GM19397 (cell line): ENCODE measurements around the gene TARP.
A peak's percentile ranks its signal among the peaks of the same experiment; 100 is the strongest.

Experiments used
- ATAC-seq: cut with Tn5 transposase; IDR thresholded peaks from one replicate; pipeline ENCODE4 v1.9.1; 2021; ENCODE audit warnings: mild to moderate bottlenecking, moderate library complexity; ENCODE audit not compliant: unreplicated experiment

Gene TARP

GRCh38 chr7:38273286-38273995 is at the start of gene TARP:
Gene TARP, minus strand, starts transcription at chr7:38273636.
- ATAC-seq, result no peak

DNA sequence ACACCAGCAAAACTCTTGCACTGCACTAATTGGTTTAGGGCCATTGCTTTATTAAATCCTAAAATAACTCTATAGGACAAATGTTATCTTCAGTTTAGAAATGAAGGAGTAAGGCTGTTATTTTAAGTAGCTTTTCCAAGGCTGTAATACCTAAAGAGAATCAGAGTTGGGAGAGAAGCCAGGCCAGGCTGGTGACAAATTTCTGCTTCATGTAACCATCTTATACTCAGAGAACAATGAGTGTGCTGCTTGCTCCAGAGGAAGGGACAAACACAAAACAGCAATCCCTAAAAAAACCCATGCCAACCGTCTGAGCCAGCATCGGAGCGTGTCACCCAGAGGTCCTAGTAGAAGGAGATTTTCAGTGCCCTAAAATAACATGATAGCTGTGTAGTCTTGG is 49.7 kb upstream of the TARP start:
- ATAC-seq, result no peak

GRCh38 chr7:38322461-38322860 is 49.0 kb upstream of the TARP start:
- ATAC-seq, result no peak

GRCh38 chr7:38321967-38322366 is 48.5 kb upstream of the TARP start:
- no peak for ATAC-seq

GRCh38 chr7:38321515-38321944 is 48.1 kb upstream of the TARP start:
- no peak for ATAC-seq

GRCh38 chr7:38321050-38321449 is 47.6 kb upstream of the TARP start:
- no peak for ATAC-seq

- no peak for ATAC-seq
Observed at GRCh38 chr7:38319873-38320272, 46.4 kb upstream of the TARP start.

- peak; percentile 65 for ATAC-seq
Observed at GRCh38 chr7:38318803-38319416, 45.5 kb upstream of the TARP start.

- ATAC-seq, result no peak
Observed at GRCh38 chr7:38318241-38318640, 44.8 kb upstream of the TARP start.

DNA sequence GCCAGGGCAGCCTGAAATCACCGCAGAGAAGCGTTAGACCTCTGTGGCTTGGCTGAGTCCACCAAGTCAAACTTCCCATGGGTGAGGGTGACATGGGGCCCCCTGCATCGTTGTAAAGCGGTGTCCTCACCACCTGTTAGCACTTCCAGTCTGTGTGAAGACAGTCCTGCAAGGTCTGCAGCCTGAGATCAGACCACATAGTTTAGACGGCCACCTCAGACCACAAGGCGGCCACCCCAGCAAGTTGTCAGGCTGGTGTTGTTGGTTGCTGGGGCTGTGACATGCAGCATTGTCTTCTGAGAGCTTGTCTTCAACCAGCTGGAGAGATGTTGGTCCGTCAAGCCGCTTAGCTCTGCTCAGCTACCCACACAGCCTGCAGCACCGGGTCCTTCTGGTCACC is 44.1 kb upstream of the TARP start:
- no peak for ATAC-seq

- ATAC-seq, result no peak
Observed at GRCh38 chr7:38316733-38317360, 43.4 kb upstream of the TARP start.

DNA sequence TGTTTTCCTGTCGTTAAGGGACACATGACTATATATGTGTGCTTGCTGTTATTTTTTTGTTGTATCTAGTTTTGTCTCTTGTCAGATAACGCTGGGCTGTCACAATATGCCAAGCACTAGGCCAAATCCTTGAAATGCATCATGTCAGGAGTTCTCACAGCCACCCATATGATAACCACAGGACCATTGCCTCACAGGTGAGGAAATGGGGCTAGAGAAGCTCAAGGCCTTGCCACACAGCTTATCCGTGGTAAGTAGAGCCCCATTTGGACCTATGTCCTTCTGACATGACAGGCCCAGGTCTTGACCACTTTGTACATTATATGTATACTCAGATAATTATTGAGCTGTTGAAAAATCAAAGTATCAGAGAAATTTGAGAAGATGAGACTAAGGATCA is 42.0 kb upstream of the TARP start:
- ATAC-seq, result no peak

DNA sequence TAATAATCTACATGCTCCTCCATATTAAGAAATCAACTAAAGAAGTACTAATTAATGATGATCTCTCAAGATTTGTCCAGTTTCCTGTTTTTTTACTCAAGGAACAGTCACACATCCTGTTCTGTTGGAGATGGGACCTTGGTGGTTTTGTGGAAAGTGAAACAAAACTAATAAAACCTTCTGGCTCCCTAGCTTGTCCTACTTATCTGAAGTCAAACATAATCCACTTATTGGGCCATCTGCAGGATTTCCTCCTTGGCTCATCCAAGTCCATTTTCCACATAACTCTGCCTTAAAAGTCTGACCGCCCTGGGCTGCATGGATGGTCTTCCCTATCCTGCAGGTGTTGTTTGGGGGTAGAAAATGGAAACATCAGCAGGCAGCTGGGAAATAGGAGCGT is 39.4 kb upstream of the TARP start:
- no peak for ATAC-seq

DNA sequence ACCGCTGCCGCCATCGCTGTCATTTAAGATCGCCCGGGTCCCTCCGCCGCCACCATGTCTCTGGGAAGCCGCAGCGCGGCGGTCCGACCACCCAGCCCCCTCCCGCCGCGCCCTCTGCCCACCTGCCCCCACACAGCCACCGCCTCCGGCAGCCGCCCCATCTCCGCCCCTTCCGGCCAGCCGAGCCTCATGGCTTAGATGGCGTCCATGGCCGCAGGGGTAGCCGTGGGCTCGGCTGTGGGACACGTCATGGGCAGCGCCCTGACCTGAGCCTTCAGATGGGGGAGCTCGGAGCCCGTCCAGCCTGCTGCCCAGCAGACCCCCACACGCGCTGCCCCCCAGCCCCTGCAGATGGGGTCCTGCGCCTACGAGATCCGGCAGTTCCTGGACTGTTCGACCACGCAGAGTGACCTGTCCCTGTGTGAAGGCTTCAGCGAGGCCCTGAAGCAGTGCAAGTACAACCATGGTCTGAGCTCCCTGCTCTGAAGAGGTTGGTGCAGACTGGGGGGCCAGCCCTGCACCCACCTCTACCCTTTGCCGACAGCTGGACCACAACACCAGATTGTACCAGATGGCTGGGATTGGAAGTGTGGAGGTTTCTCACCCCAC is 38.0 kb upstream of the TARP start:
- ATAC-seq, result peak; percentile 79

DNA sequence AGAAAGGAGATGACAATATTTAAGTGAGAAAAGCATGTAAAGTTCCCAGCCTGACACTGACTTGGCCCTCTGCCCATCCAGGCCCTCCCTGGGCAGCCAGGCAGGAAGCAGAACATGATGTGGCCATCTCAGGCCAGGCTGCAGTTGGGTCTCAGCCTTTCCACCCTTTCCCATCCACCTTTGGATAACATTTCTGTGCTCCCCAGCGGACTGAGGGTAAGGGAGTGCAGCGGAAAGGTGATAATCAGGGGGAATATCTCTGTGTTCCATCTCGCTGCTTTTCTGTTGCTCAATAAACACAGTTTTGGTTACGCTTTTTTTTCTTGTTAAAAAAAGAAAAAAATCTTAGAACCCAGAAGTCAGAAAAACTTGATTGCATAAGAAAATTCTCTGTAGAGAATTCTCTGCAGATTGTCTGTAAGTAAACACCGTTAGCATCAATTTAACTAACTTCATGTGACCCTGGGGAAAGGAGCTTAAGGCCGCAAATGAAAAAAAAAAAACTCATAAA is 37.2 kb upstream of the TARP start:
- no peak for ATAC-seq

- ATAC-seq, result no peak
Observed at GRCh38 chr7:38309555-38309954, 36.1 kb upstream of the TARP start.

DNA sequence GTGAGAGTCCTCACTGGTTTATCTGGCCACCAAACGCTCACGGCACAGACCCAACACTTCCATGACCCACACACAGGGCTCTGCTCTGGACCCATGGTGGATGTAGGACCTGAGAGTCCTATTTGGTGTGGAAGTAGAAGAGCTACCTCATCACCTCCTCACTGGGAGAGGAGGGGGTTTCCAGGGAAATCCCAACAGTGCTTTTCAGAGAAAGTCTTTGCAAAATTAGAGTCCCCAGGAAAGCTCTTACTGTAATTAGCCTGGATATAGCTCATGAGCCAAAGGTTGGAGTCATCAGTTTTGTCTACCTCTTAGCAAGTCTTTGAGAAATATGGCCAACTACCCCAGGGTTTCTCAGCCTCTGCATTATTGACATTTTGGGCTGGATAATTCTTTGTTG is 34.7 kb upstream of the TARP start:
- ATAC-seq, result no peak

GRCh38 chr7:38307640-38308039 is 34.2 kb upstream of the TARP start:
- no peak for ATAC-seq

GRCh38 chr7:38306914-38307313 is 33.5 kb upstream of the TARP start:
- ATAC-seq, result no peak

DNA sequence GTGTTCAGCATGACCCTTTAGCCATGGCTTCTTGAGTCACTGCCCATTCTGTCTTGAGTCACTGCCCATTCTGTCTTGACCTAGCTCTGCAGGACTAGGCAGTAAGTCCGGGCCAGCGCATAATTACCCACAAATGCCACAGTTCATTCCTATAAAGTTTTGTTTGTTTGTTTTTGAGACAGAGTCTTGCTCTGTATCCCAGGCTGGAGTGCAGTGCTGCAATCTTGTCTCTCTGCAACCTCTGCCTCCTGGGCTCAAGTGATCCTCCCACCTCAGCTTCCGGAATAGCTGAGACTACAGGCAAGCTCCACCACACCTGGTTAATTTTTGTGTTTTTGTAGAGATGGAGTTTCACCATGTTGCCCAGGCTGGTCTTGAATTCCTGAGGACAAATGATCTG is 32.7 kb upstream of the TARP start:
- no peak for ATAC-seq

DNA sequence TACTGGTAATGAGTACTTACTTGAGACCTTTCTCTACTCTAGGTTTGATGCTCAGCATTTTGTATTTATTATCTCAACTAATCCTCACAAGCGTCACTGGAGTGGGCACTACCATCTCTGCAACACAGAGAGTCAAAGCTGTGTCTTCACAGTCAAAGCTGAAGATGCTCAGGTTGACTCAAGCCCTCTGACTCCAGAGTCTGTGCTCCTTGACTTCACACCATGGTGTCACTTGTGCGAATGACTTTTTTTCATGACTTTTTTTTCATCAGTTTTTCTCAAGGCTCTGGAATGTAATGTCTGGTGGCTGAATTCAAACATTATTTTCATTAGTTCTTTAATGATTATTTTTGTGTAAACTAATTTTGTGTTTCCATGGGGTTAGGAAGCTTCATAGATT is 30.4 kb upstream of the TARP start:
- no peak for ATAC-seq

DNA sequence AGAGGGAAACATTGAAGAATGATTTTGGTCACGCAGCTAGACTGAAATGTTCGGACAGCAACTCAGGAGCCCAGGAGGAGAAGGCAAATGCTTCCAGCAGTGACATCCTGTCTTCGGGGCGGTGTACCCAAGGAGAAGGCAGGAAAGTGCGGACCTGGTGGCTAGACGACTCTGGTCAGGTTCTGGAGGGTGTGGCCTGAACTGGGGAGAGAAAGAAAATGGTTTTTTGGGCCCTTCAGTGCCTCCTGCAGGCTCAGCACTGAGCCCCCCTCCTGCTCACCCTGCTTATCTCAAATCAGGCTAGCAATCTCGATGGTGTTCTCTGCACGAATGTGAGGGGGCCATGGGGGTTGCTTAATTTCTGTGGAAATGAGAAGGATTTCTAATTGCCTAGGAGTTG is 26.7 kb upstream of the TARP start:
- no peak for ATAC-seq
